ENCODE results near the gene RAB31.

The RAB31 gene

DNA sequence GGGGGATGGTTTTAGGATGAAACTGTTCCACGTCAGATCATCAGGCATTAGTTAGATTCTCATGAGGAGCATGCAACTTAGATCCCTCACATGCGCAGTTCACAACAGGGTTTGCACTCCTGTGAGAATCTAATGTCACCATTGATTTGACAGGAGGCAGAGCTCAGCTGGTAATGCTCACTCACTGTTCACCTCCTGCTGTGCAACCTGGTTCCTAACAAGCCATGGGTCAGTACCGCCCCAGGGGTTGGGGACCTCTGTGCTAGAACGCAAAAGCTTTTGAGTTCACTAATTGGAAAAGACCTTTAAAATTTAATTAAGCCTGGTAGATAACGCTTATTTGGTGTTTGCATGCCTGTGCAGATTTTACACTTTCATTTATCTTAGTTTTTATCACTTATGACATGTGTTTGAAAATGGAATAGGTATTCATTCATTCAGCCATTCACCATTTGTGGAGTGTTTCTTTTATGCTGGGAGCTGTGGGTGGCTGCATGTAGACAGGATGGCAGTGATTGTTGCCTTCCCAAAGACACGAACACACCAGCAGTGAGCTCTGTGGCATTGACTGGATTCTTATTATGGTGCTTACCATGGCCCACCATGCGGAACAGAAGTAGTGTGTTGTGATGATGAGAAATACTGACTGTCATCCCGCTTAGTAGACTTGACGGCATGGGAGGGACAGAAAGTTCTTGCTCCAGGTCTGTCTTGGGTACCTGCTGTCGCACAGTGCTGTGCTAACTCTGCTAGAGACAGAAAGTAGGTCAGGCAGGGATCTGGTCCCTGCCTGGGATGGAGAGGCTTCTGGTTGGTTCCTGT, 6.4 kb downstream of the RAB31 start:
- DNase-seq = no peak

DNA sequence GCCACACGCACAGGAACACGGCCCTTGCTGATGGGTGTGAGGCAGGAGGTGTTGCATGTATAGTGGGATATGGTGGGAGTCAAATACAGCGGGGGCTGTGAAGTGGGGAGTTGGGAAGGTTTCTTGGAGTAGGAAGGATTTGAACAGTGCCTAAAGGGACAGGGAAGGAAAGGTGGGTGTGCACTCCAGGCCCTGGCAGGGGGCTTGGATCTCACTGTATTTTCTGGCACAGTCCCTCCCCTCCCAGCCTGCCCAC, 6.9 kb downstream of the RAB31 start:
- DNase-seq = no peak

DNA sequence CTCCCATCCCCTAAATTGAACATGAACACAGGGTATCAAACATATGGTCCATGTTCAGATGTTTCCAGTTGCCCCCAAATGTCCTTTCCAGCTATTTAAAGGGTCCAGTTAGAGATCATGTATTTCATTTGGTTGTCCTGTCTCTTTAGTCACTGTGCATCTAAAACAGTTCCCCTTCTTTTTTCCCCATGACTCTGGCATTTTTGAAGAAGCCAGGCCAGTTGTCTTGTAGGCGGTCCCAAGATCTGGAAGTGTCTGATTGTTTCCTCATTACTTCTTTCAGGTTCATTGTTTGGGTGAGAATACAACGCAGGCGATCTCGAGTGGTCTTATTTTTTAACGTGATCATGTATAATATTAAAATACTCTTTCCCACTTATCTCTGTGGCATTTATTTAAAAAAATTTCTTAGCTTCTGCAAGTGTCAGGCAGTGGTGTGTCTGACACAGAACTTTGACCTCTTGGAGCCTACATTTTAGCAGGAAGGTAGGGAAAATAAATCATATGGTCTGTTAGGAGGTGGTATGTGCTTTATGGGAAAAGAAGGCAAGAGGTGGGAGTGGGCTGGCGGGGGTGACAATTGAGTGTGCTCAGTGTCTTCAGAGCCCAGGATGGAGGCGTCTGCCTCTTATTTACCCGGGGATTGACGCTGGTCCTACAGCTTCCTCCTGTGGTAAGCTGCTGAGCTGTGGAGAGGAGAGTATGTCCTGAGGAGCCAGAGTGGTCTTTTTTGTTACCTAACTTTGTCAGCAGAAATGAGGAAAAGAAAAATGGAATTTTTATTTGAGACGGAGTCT, 8.1 kb downstream of the RAB31 start:
- no peak for DNase-seq

DNA sequence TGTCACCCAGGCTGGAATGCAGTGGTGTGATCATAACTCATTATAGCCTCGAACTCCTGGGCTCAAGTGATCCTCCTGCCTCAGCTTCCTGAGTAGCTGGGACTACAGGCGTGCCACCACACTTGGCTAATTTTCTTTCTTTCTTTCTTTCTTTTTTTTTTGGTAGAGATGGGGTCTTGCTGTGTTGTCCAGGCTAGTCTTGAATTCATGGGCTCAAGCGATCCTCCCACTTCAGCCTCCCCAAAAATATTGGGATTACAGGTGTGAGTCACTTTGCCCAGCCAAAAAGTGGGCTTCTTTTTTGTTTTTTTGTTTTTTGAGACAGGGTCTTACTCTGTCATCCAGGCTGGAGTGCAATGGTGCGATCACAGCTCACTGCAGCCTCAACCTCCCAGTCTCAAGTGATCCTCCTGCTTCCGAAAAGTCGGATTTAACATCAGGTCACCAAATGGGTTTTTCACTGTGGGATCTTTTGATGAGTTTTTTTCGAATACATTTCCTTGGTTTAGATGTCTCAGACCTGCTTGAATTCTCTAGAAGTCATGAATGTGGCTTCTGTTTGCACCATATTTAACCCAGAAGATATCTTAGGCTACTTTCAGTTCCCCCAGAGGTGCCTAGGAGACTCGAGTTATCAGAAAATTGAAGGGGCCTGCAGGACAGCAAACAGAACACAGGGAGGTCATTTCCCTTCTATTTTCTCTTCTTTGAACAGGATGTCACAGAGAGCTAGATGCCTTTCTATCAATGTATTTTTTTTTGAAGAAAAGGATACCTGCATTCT, 8.9 kb downstream of the RAB31 start:
- no peak for DNase-seq

DNA sequence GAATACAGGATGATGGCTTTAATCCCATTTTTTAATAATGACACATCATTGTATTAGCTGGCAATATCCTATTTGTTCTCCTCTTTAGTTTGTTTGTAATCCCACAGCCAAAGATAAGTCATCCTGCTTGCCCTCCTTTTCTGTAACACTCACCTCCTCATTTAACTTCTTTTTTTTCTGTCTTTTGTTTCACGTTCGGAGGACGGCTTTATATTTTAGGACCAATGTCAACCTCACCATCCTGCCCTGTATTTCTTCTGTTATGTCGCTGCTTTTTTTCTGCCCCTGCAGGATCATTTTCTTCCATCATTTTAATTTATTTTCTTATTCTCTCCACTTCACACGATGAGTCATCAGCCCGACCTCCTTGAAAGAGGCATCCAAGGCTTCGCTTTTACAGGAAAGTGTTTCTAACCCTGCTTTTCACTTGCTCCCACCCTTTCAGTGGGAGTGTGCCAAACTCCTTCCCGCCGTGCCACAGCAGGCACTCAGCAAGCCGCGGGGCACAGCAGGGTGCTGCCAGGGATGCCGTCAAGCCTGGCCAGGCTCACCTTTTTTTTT, 11.4 kb downstream of the RAB31 start:
- DNase-seq = no peak

DNA sequence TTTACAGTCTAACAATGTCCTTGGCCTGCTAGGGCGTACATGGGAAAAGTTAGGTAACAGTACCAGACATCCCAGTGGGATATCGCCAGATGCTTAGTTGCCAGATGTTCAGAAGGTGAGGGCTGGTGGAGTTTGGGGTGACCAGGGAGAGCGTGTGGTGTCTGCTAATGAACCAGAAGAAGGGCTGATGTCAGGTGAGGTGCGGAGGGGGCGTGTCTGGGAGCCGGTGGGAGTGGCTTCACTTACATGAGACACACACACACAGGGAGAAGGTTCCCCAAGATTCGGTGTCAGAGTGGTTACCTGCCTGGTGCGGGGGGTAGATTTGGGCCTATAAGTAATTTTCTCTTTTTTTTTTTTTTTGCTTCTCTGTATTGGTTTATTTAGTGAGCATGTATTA, 12.2 kb downstream of the RAB31 start:
- DNase-seq = no peak

DNA sequence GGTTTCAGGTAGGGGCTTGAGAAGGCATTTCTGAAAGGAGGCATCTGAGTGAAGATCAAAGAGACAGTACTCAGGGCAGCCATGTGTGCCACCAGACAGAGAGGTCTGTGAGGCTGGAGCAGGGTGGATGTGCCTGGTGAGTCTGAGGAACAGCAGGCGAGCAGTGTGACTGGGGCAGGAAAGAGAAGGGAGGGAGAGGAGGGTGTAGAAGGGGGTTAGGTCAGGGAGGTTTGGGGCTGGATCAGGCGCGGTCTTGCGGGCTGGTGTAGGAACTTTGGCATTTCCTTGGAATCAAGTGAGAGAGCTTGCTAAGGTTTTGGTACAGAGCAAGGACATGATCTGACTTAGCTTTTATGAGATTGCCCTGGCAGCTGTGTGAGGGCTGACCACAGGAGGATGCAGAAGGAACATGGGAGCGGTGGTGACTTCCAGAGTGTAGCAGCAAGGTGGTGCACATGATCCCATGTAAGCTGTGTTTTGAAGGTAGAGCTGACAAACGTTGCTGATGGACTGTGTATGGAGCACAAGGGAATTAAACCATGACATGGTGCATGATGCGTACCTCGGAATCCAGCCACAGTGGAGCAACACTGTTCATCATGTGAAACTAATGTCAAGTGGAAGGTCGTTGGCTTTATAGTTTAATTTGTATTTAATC, 13.9 kb downstream of the RAB31 start:
- no peak for DNase-seq

DNA sequence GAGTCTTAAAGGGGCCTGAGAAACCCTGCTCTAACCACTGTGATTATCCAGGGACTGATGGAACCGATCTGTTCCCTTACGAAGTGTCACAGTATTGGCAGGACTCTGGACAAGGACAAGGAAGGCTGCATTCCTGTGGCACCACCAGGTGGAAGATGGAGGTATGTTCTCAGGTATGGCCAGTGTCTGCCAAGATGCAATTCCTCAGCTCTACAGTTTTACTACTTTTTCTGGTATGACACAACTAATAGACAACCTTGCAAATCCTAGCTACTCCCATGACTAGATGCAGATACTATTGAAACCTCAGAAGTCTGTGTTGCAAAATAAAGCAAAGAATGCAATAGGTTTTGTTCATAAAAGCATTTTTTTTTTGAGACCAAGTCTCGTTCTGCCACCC, 14.6 kb downstream of the RAB31 start:
- DNase-seq = peak; percentile 18

DNA sequence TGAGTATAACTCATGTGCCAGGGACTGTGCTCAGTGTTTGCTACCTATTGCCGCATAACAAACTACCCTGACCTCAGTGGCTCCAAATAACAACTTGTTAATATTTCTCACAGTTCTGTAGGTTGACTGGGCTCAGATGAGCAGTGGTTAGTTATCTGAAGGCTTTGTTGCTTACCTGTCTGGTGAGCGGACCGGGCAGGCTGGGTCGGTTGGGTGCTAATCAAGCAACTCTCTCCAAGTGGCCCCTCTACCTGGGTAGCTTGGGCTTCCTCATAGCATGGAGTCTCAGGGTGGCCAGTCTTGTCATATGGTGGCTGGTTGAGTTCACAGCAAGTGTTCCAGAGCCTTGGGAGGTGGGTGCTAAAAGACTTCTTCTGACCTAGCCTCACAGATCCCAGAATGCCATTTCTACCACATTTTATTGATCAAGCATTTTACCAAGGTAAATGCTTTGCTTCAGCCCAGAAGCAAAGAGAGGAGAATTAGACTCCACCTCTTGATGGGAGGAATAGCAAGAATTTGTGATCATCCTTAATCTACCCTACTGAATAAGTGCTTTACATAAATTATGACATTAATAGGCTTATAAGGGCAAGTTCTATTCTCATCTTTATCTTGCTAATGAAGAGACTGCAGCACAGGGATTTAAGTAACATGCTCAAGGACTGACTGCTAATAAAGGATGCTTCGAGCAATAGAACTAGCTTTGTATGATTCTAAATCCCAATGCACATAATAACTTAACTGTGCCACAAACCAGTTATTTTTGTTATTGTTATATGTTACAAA, 16.9 kb downstream of the RAB31 start:
- no peak for DNase-seq

DNA sequence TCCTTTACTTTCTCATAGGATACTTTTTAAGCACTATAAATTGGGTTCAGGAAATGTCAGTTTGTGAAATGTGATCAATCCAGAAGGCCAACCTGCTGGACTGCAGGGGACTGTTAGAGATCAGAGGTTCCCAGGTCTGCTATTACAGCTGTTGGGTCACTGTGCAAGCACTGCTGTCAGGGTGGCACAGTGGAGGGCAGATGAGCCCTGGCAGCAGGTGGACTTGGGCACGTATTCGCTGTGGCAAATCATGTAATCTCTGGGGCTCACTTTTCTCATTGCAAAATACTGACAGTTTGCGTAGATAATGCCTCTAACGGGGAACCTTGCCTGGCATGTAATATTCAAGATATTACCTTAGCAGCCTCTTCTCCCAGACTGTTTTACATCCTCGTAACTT, 18.1 kb downstream of the RAB31 start:
- no peak for DNase-seq

DNA sequence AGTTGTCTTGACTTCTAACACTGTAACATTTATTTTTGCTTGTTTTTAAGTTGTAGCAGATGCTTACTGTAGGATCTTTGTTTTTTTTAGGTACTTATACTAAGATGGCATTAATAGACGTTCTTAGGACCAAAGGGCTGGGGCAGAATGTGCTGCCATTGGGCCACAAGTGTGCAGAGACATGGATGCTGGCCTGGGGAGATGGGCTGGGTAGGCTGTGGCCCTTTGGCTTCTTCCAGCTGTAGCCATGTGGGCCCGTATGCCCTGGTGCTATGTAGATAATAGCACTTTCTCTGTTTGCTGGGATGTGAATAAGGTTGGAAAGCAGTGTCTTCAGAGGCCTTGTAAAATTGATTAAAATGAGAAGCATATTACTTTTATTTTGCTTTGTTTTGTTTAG, 18.8 kb downstream of the RAB31 start:
- DNase-seq = no peak

DNA sequence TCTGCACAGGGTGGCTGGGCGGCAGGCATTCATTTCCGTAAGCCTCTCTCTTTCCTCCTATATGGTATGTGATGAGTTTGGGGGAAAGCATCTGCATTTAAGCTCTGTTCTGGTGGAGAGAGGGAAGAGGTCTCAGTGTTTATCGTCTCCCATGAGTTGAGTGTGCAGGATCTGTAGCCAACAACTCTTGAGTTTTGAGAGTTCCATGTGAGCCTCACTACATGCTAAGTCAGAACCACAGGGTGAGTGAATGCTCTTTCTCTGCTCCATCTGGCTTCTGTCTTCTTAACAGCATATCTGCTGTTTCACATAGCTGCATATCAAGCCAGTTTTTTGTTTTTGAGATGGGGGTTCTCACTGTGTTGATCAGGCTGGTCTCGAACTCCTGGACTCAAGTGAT, 22.7 kb downstream of the RAB31 start:
- no peak for DNase-seq

DNA sequence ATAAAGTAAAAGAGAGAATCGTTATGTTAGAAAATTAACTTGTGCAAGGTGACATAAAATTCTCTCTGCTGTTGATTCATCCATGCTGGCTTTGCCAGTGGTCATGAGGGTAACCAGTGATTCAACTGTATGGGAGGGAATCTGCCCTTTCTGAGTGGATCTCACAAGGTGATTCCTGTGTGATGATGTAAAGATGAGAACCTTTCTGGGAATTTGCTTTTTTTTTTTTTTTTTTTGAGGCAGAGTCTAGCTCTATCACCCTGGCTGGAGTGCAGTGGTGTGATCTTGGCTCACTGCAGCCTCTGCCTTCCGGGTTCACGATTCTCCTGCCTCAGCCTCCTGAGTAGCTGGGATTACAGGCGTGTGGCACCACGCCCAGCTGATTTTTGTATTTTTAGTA, 23.3 kb downstream of the RAB31 start:
- DNase-seq = no peak

DNA sequence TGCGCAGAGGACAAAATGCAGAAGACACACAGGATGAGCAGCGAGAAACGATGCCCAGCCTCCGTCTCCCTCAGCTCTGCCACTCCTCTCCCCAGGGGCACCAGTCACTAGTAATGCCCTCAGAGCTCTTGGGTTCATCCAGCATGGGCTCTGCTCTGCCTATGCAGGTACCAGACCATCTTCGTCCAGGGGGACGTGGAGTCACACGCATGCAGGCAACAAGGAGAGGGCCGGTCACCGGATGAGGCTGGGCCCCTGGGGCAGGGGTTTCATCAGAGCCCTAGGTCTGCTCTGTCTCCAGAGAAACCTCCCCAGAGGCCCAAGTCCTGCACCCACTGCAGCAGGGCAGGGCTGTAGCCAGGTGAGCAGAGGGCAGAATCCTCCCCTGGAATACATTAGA, 23.9 kb downstream of the RAB31 start:
- no peak for DNase-seq

DNA sequence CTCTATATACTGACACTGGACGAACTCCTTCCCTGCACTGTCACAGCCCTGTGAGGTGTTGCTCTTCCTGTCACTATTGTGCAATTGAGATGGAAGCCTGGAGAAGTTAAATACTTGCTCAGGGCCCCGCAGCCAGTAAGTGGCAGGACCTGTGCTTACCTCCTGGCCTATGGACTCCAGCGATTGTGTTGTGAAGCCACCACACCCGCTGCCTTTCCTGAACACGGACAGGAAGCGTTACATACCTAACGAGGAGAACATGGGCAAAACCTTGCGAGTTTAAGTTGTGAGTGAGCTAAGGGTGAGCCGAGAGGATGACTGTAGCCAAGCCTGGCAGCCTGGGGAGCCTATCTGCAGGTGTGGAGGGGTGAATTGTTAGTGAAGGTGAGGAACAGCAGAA, 26.1 kb downstream of the RAB31 start:
- no peak for DNase-seq

DNA sequence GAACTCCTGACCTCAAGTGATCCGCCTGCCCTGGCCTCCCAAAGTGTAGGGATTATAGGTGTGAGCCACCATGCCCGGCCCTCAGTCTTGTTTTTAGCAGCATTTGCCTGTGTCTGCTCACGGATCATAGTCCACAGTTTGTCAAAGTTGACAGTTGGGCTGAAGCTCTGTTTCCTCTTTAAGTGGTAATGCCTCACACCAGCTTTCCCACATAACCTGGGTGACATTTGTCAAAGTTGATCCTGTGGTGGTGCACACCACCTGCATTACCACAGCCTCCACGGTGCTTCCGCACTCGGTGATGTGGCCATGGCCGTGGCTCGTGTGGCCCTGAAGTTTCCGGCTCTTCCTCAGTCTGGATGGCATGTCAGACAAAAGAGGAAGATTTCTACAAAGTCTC, 27.1 kb downstream of the RAB31 start:
- DNase-seq = peak; percentile 29

DNA sequence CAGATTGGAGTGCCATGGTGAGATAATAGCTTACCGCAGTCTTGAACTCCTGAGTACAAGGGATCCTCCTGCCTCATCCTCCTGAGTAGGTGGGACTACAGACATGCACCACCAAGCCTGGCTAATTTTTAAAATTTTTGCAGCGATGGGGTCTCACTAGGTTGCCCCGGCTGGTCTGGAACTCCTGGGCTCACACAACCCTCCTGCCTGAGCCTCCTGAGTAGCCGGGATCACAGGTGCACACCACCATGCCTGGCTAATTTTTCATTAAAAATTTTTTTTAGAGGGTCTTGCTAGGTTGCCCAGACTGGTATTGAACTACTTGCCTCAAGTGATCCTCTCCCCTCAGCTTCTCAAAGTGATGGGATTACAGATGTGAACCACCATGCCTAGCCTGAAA, 27.8 kb downstream of the RAB31 start:
- no peak for DNase-seq

DNA sequence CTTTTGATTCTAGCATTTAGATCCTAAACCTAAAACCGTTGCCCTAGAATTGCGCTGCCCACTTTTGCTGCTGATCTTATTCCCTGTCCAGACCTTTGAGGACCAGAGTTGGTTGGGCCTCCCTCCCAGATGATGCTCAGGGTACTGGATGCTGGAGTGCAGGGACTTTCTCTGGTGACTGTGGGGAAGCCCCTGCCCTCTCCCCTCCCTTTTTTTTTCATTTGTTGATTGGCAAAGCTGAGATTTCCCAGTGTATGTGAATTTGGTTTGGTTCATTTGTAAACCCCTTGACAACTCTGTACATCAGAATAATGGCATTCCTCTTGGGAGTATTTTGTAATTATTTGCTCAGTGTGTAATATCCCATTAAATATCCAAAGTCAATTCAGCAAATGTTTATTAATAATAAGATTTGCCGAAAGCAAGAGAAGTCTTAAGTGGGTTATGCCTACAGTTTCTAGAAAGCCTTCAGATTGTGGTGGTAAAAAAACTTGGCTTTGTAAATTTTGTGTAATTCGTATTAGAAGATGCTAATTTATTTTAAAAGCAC, 28.3 kb downstream of the RAB31 start:
- no peak for DNase-seq

DNA sequence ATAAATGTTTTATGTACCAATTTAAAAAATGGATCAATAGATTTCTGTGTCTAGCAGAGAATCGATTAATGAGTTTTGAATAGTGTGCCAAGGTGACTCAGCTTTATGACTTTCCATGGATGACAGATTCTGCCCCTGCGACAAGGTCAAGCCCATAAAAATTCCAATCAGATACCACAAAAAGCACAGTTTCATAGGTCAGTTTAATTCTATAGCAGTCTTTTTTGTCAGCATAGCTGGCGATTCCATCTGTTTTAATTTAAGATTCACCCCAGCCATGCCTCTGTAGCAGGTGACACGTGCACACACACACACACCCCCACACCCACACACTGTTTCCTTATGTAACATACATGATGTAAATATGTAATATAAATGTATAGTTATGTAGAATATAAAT, 28.9 kb downstream of the RAB31 start:
- no peak for DNase-seq

DNA sequence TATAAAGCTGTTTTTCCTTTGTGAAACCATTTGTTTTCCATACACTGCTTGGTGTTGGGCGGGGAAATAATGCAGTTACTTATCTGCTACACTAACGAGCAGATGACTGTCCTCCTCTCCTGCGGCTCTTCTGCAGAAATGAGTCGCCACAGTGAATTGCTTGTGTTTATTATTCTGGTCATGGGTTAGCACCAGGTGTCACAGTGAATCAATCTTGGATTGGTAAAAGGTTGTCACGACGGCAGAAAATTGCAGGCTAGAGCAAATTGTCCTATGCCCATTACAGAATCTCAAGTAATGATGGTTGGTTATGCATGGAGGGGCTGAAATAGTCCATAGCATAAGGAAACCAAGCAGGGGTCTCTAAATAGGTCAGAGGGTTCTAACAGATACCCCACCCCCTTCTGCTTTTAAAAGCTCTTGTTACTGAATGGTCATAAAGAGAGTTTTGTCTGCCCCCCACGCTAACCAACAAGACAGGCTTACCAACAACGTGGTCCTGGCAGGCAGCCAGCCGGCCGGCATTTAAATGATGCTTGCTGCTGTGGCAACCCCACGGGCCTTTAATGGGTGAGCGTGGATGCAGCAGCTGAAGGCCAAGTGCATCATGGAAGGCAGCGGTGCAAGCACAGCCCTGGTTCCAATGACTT, 29.5 kb downstream of the RAB31 start:
- DNase-seq = no peak

DNA sequence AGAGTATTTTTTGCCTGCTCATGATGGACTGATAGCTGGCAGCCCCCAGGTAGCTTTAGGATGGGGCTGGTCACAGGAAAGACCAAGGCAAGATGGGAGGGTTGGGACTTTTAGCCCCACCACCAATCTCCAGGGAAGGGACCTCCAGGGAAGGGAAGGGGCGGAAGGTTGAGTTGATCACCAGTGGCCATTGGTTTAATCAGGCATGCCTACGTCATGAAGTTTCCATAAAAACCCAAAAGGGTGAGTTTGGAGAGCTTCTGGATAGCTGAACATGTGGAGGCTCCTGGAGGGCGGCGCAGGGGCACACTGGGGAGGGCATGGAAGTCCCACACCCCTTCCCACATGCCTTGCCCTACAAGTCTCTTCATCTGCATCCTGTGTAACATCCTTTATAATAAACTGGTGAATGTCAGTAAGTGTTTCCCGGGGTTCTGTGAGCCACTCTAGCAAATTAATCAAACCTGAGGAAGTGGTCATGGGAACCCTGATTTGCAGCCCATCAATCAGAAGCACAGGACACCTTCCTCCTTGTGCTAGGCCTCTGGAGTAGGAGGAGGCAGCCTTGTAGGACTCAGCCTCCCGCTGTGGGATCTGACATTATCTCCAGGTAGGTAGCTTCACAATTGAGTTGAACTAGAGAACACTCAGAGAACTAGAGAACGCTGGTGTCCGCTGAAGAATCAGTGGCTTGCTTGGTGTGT, 30.3 kb downstream of the RAB31 start:
- DNase-seq = no peak
